Neural progenitor cell (in vitro differentiated cells): ENCODE data around the gene RBP5. TPM values are rescaled to one million over a fixed set of nuclear protein-coding genes. Genes with fewer than 3 reads are reported as not detected.

Experiments
- DNase-seq: peaks from one replicate; pipeline ENCODE4 v3.0.0-alpha.2; 2016; ENCODE audit warnings: low spot score
- H2AFZ ChIP-seq: fragments of 200-600 bp; sonication (generic); replicated peaks from 2 replicates; pipeline ENCODE4 v1.6.1; 2016; ENCODE audit warnings: antibody characterized with exemption
- H3F3A ChIP-seq: fragments of 200-600 bp; sonication (generic); 2 replicates; pipeline ENCODE4 v1.6.1; 2016; ENCODE audit warnings: antibody characterized with exemption, low read depth
- H3K27ac ChIP-seq: fragments of 200-600 bp; sonication (generic); 2 replicates; pipeline ENCODE4 v1.5.1; 2016; ENCODE audit warnings: mild to moderate bottlenecking
- H3K27me3 ChIP-seq: fragments of 200-600 bp; sonication (generic); 2 replicates; pipeline ENCODE4 v1.6.1; 2016; ENCODE audit warnings: mild to moderate bottlenecking, moderate library complexity
- H3K36me3 ChIP-seq: fragments of 200-600 bp; sonication (generic); 2 replicates; pipeline ENCODE4 v1.5.1; 2016
- H3K4me1 ChIP-seq: fragments of 200-600 bp; sonication (generic); 2 replicates; pipeline ENCODE4 v1.6.1; 2016; ENCODE audit warnings: mixed run types
- H3K4me2 ChIP-seq: fragments of 200-600 bp; sonication (generic); 2 replicates; pipeline ENCODE4 v1.6.1; 2016
- H3K4me3 ChIP-seq: fragments of 200-600 bp; sonication (generic); 2 replicates; pipeline ENCODE4 v1.5.1; 2016
- H3K79me2 ChIP-seq: fragments of 200-600 bp; sonication (generic); 2 replicates; pipeline ENCODE4 v1.6.1; 2016; ENCODE audit warnings: low read depth
- H3K9ac ChIP-seq: fragments of 200-600 bp; sonication (generic); 2 replicates; pipeline ENCODE4 v1.6.1; 2016
- H3K9me3 ChIP-seq: fragments of 200-600 bp; sonication (generic); 2 replicates; pipeline ENCODE4 v1.5.1; 2016; ENCODE audit warnings: low read depth
- H4K20me1 ChIP-seq: fragments of 200-600 bp; sonication (generic); 2 replicates; pipeline ENCODE4 v1.6.1; 2016; ENCODE audit warnings: low read depth
- H3K27ac Mint-ChIP-seq: 3 replicates; pipeline ENCODE4 v1.8.0; 2021; ENCODE audit warnings: mixed read lengths
- H3K27me3 Mint-ChIP-seq: 2 replicates; pipeline ENCODE4 v1.8.0; 2022; ENCODE audit warnings: low read depth, mild to moderate bottlenecking, inconsistent platforms, moderate library complexity, mixed read lengths; ENCODE audit not compliant: insufficient read depth
- H3K36me3 Mint-ChIP-seq: 3 replicates; pipeline ENCODE4 v1.8.0; 2021; ENCODE audit warnings: mixed read lengths
- H3K4me1 Mint-ChIP-seq: 3 replicates; pipeline ENCODE4 v1.8.0; 2021; ENCODE audit warnings: mixed read lengths
- H3K4me3 Mint-ChIP-seq: 3 replicates; pipeline ENCODE4 v1.8.0; 2021; ENCODE audit warnings: mild to moderate bottlenecking, moderate library complexity, mixed read lengths
- H3K9me3 Mint-ChIP-seq: 3 replicates; pipeline ENCODE4 v1.8.0; 2020; ENCODE audit warnings: mixed read lengths
- CTCF ChIP-seq: fragments of 200-600 bp; sonication (generic); IDR thresholded peaks from 2 replicates; pipeline ENCODE4 v1.5.1; 2017; ENCODE audit warnings: antibody characterized with exemption, mild to moderate bottlenecking
- EZH2 ChIP-seq: fragments of 200-600 bp; sonication (generic); IDR thresholded peaks from 2 replicates; pipeline ENCODE4 v1.6.1; 2017; ENCODE audit warnings: antibody characterized with exemption, mild to moderate bottlenecking, moderate library complexity
- EZH2phosphoT487 ChIP-seq: fragments of 200-600 bp; sonication (generic); IDR thresholded peaks from 2 replicates; pipeline ENCODE4 v1.6.1; 2017; ENCODE audit warnings: antibody characterized with exemption
- total RNA-seq: library from RNA; depleted of rRNA; stranded (reverse); fragments of >200 nt; gene quantifications from 2 replicates; pipeline ENCODE4 v1.2.3, GENCODE V29; 2015; ENCODE audit warnings: low replicate concordance

The RBP5 gene
- total RNA-seq, 1 donor from 2014 or later, result not detected

- no peak overlapping the region for H3K4me3 Mint-ChIP-seq
- TF ChIP-seq EZH2phosphoT487, result no peak
- no peak for TF ChIP-seq EZH2
- TF ChIP-seq CTCF, result no peak
- peaks cover 2% of the 10 kb centered on the region for H3K4me1 Mint-ChIP-seq
These were observed 28.4 kb downstream of the RBP5 start for GRCh38 chr12:7100239-7100638.

GRCh38 chr12:7099290-7099996 is 29.2 kb downstream of the RBP5 start:
- H2AFZ ChIP-seq, result no peak overlapping the region
- H3K27me3 ChIP-seq, result no peaks in the 10 kb centered on the region
- no peak for DNase-seq
- H3K4me1 Mint-ChIP-seq, result peaks cover 2% of the 10 kb centered on the region
- H3K27ac Mint-ChIP-seq, result no peak overlapping the region
- no peaks in the 10 kb centered on the region for H4K20me1 ChIP-seq
- peaks cover 3% of the 10 kb centered on the region for H3K36me3 ChIP-seq
- no peaks in the 10 kb centered on the region for H3K27me3 Mint-ChIP-seq
- H3K36me3 Mint-ChIP-seq, result no peaks in the 10 kb centered on the region
- no peaks in the 10 kb centered on the region for H3F3A ChIP-seq
- no peak overlapping the region for H3K4me2 ChIP-seq
- H3K4me3 Mint-ChIP-seq, result no peak overlapping the region
- no peaks in the 10 kb centered on the region for H3K4me1 ChIP-seq
- no peaks in the 10 kb centered on the region for H3K79me2 ChIP-seq
- H3K9ac ChIP-seq, result no peak overlapping the region
- H3K4me3 ChIP-seq, result no peak overlapping the region
- H3K9me3 Mint-ChIP-seq, result no peaks in the 10 kb centered on the region
- no peaks in the 10 kb centered on the region for H3K9me3 ChIP-seq
- H3K27ac ChIP-seq, result no peak overlapping the region
- TF ChIP-seq EZH2 (no peak), CTCF (no peak), EZH2phosphoT487 (no peak)

More at GRCh38 chr12:7100239-7100638, 28.4 kb downstream of the RBP5 start:
- Histone ChIP-seq H3K9me3 (no peaks in the 10 kb centered on the region), H3F3A (no peaks in the 10 kb centered on the region), H3K4me2 (no peak overlapping the region), H3K4me3 (no peak overlapping the region), H3K27me3 (no peaks in the 10 kb centered on the region), H3K79me2 (no peaks in the 10 kb centered on the region), H2AFZ (no peak overlapping the region), H3K9ac (no peak overlapping the region), H3K4me1 (no peaks in the 10 kb centered on the region), H3K27ac (no peak overlapping the region), H4K20me1 (no peaks in the 10 kb centered on the region), H3K36me3 (peaks cover 3% of the 10 kb centered on the region)
- H3K36me3 Mint-ChIP-seq, result no peaks in the 10 kb centered on the region
- DNase-seq, result no peak
- H3K9me3 Mint-ChIP-seq, result no peaks in the 10 kb centered on the region
- no peaks in the 10 kb centered on the region for H3K27me3 Mint-ChIP-seq
- H3K27ac Mint-ChIP-seq, result no peak overlapping the region

- H3K4me3 ChIP-seq, result no peak overlapping the region
- TF ChIP-seq CTCF, result no peak
- TF ChIP-seq EZH2, result no peak
- TF ChIP-seq EZH2phosphoT487, result no peak
- Mint-ChIP-seq H3K36me3 (no peaks in the 10 kb centered on the region), H3K27me3 (no peaks in the 10 kb centered on the region), H3K27ac (no peak overlapping the region), H3K4me3 (no peak overlapping the region), H3K9me3 (no peaks in the 10 kb centered on the region), H3K4me1 (peaks cover 4% of the 10 kb centered on the region)
- no peak overlapping the region for H3K4me2 ChIP-seq
- no peak overlapping the region for H3K27ac ChIP-seq
- H3K36me3 ChIP-seq, result peaks cover 3% of the 10 kb centered on the region
- DNase-seq, result no peak
- no peaks in the 10 kb centered on the region for H3K79me2 ChIP-seq
- H3F3A ChIP-seq, result no peaks in the 10 kb centered on the region
- no peaks in the 10 kb centered on the region for H3K27me3 ChIP-seq
- no peak overlapping the region for H3K9ac ChIP-seq
- H2AFZ ChIP-seq, result no peak overlapping the region
- H3K9me3 ChIP-seq, result no peaks in the 10 kb centered on the region
- no peaks in the 10 kb centered on the region for H4K20me1 ChIP-seq
- peaks cover 4% of the 10 kb centered on the region for H3K4me1 ChIP-seq
These were observed 31.7 kb downstream of the RBP5 start for GRCh38 chr12:7096979-7097378.
